Panc1 (cell line): ENCODE measurements around the gene TMEFF2. TPM values are rescaled to one million over a fixed set of nuclear protein-coding genes. Genes with fewer than 3 reads are reported as not detected.

Experiments
- ATAC-seq: fragments of 200-7000 bp; cut with Tn5 transposase; 2 replicates; pipeline ENCODE4 v1.9.1; 2020; ENCODE audit warnings: mild to moderate bottlenecking, moderate library complexity
- BruUV-seq: library from RNA; stranded (reverse); fragments of 400-500 nt; replicated peaks from 2 replicates; lab custom pipeline; 2021; lab: Mats Ljungman, UMichigan
- CTCF ChIA-PET: fragments of 300-600 bp; sonication (Branson Sonifier 250); formaldehyde crosslinking; loops from one replicate; lab custom pipeline; 2022; ENCODE audit warnings: antibody characterized with exemption; lab: Charles Lee
- POLR2A ChIA-PET: fragments of 300-600 bp; sonication (Branson Sonifier 250); formaldehyde crosslinking; loops from one replicate; lab custom pipeline; 2022; ENCODE audit warnings: antibody characterized with exemption; lab: Charles Lee
- DNase-seq: peaks from one replicate; pipeline ENCODE4 v3.0.0-alpha.2; 2010; ENCODE audit warnings: low read depth, low spot score
- H3K27ac ChIP-seq: 2 replicates; pipeline ENCODE4 v1.5.1; 2011; ENCODE audit warnings: mild to moderate bottlenecking, low read length, inconsistent platforms
- H3K27me3 ChIP-seq: fragments of 200-500 bp; sonication (Bioruptor generic); 2 replicates; pipeline ENCODE4 v1.6.0; 2014; ENCODE audit warnings: low read length, inconsistent platforms; ENCODE audit not compliant: control insufficient read depth, insufficient read depth
- H3K36me3 ChIP-seq: fragments of 200-500 bp; sonication (Bioruptor generic); 2 replicates; pipeline ENCODE4 v1.5.1; 2014; ENCODE audit warnings: inconsistent platforms, mild to moderate bottlenecking, low read length, moderate library complexity; ENCODE audit not compliant: control insufficient read depth, insufficient read depth
- H3K4me1 ChIP-seq: 2 replicates; pipeline ENCODE4 v1.5.1; 2011; ENCODE audit warnings: inconsistent platforms, mild to moderate bottlenecking, low read length, moderate library complexity; ENCODE audit not compliant: control insufficient read depth, insufficient read depth
- H3K4me3 ChIP-seq, 2 experiments: 2 replicates each; pipeline ENCODE4 v1.5.1; 2011 to 2012; ENCODE audit warnings: low read depth in 2 of 2, low read length in 2 of 2, mild to moderate bottlenecking in 2 of 2, inconsistent platforms in 1 of 2, moderate library complexity in 1 of 2
- H3K9me3 ChIP-seq: fragments of 200-500 bp; sonication (Bioruptor generic); 2 replicates; pipeline ENCODE4 v1.5.1; 2014; ENCODE audit warnings: low read depth, mild to moderate bottlenecking, inconsistent platforms, low read length, moderate library complexity; ENCODE audit not compliant: control insufficient read depth, insufficient read depth
- POLR2AphosphoS5 ChIP-seq: IDR thresholded peaks from 2 replicates; pipeline ENCODE4 v1.6.1; 2012; ENCODE audit warnings: mild to moderate bottlenecking, low read depth, low read length, moderate library complexity
- SIN3A ChIP-seq: IDR thresholded peaks from 2 replicates; pipeline ENCODE4 v1.6.1; 2012; ENCODE audit warnings: low read depth, mild to moderate bottlenecking, low read length, moderate library complexity, borderline replicate concordance; ENCODE audit not compliant: insufficient read depth
- TCF7L2 ChIP-seq: IDR thresholded peaks from 2 replicates; pipeline ENCODE4 v1.6.1; 2011; ENCODE audit warnings: mild to moderate bottlenecking, low read depth, low read length, inconsistent platforms
- in situ Hi-C: cut with HindIII; loops from 2 replicates; pipeline ENCODE4 v1.10.0; 2016; ENCODE audit warnings: low sequenced_read_pairs, low pct_unique_long_range_greater_than_20kb
- intact Hi-C: fragments of 100-400 bp; cut with micrococcal nuclease; formaldehyde crosslinking; loops from one replicate; pipeline ENCODE4 v1.10.0; 2022; ENCODE audit not compliant: unreplicated experiment
- total RNA-seq: library from RNA; stranded (reverse); gene quantifications from one replicate; pipeline ENCODE4 v1.2.1, GENCODE V29; 2021; ENCODE audit not compliant: unreplicated experiment
- TF ChIP-seq, protein P1 (sequence below): fragments of 450-650 bp; IDR thresholded peaks from 2 replicates; pipeline ENCODE4 v1.5.1; 2017; ENCODE audit warnings: mild to moderate bottlenecking
- TF ChIP-seq, protein P2 (sequence below), 2 experiments: IDR thresholded peaks; 2 replicates each; pipeline ENCODE4 v1.6.1; 2011 to 2012; ENCODE audit warnings: low read depth in 2 of 2, control low read depth in 1 of 2, low read length in 1 of 2, mild to moderate bottlenecking in 1 of 2, moderate library complexity in 1 of 2; ENCODE audit not compliant: insufficient read depth in 1 of 2

Gene TMEFF2
- total RNA-seq, 1 experiment from 2014 or later: 1.5 TPM

DNA sequence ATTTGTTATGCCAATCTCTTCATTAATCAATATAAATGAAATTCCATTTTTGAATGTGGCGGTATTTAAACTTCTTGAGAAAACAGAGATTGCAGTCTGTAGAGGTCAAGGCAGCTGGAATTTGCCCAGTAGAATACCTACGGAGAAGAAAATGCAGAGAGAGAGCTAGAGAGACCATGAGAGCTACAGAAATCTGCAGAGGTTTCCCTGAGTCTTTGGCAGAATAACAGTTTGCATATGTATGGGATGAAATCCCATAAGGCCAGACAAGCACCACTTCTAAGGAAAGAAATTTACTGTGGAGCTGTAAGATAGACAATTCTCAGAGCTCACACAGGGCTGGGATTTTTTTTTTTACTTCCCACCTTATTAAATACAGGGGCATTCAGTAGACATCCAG lies 23.6 kb upstream of the TMEFF2 start:
- ChIA-PET CTCF (interaction anchor here (0.8 kb wide), 1 partner anchor 206 kb away, joined by 3 read pairs; no protein-coding TSS in a partner anchor), POLR2A (interaction anchor here (0.7 kb wide), 1 partner anchor 18 kb away, joined by 4 read pairs; no protein-coding TSS in a partner anchor)
- no peaks in the 10 kb centered on the region; the same call in 1 of the 2 replicates for H3K36me3 ChIP-seq
- TF ChIP-seq SIN3A: no peak
- TF ChIP-seq POLR2AphosphoS5: no peak
- TF ChIP-seq, protein P1, sequence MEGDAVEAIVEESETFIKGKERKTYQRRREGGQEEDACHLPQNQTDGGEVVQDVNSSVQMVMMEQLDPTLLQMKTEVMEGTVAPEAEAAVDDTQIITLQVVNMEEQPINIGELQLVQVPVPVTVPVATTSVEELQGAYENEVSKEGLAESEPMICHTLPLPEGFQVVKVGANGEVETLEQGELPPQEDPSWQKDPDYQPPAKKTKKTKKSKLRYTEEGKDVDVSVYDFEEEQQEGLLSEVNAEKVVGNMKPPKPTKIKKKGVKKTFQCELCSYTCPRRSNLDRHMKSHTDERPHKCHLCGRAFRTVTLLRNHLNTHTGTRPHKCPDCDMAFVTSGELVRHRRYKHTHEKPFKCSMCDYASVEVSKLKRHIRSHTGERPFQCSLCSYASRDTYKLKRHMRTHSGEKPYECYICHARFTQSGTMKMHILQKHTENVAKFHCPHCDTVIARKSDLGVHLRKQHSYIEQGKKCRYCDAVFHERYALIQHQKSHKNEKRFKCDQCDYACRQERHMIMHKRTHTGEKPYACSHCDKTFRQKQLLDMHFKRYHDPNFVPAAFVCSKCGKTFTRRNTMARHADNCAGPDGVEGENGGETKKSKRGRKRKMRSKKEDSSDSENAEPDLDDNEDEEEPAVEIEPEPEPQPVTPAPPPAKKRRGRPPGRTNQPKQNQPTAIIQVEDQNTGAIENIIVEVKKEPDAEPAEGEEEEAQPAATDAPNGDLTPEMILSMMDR: no peak
- TF ChIP-seq, protein P2, sequence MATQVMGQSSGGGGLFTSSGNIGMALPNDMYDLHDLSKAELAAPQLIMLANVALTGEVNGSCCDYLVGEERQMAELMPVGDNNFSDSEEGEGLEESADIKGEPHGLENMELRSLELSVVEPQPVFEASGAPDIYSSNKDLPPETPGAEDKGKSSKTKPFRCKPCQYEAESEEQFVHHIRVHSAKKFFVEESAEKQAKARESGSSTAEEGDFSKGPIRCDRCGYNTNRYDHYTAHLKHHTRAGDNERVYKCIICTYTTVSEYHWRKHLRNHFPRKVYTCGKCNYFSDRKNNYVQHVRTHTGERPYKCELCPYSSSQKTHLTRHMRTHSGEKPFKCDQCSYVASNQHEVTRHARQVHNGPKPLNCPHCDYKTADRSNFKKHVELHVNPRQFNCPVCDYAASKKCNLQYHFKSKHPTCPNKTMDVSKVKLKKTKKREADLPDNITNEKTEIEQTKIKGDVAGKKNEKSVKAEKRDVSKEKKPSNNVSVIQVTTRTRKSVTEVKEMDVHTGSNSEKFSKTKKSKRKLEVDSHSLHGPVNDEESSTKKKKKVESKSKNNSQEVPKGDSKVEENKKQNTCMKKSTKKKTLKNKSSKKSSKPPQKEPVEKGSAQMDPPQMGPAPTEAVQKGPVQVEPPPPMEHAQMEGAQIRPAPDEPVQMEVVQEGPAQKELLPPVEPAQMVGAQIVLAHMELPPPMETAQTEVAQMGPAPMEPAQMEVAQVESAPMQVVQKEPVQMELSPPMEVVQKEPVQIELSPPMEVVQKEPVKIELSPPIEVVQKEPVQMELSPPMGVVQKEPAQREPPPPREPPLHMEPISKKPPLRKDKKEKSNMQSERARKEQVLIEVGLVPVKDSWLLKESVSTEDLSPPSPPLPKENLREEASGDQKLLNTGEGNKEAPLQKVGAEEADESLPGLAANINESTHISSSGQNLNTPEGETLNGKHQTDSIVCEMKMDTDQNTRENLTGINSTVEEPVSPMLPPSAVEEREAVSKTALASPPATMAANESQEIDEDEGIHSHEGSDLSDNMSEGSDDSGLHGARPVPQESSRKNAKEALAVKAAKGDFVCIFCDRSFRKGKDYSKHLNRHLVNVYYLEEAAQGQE (IDR thresholded peaks at IDR 0.05; ENCODE audit: insufficient read depth in 1 of 2, low read depth in 2 of 2, low read length in 1 of 2): no peak
- TF ChIP-seq TCF7L2: no peak
- DNase-seq (no peak), ATAC-seq (no peak)
- no peak overlapping the region for H3K27ac ChIP-seq
- BruUV-seq: no TSS peak
- H3K9me3 ChIP-seq: no peaks in the 10 kb centered on the region
- intact Hi-C loops: no loop called here
- H3K4me3 ChIP-seq: no peak overlapping the region
- in situ Hi-C loops: no loop called here
- H3K4me1 ChIP-seq: no peaks in the 10 kb centered on the region
- no peaks in the 10 kb centered on the region for H3K27me3 ChIP-seq

DNA sequence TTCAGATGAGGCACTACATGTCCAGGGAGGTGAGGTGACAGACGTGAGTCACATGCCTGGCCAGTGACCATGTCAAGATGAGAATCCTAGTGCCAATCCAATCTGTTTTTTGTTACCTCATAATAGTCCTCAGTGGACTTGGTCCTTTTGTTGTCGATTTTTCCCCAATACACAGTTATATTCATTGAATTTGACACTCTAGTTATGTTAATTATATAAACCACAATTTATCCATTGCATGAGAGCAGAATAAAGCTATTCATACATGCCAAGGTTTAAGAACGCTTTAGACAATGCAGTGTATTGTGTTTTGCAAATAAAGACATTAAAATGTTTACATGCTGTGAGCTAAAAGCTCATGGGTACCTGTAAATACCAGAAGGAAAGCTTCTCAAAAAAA lies 21.6 kb upstream of the TMEFF2 start:
- ChIA-PET CTCF (no interaction called here), POLR2A (no interaction called here)
- Histone ChIP-seq H3K9me3 (no peaks in the 10 kb centered on the region), H3K36me3 (no peaks in the 10 kb centered on the region; the same call in 1 of the 2 replicates), H3K27me3 (no peaks in the 10 kb centered on the region), H3K27ac (no peak overlapping the region), H3K4me1 (no peaks in the 10 kb centered on the region), H3K4me3 (no peak overlapping the region)
- in situ Hi-C loops (no loop called here), intact Hi-C loops (no loop called here)
- ATAC-seq (no peak), DNase-seq (no peak)
- TF ChIP-seq, protein P2 (IDR thresholded peaks at IDR 0.05; ENCODE audit: insufficient read depth in 1 of 2, low read depth in 2 of 2, low read length in 1 of 2): no peak
- no peak for TF ChIP-seq TCF7L2
- TF ChIP-seq POLR2AphosphoS5: no peak
- TF ChIP-seq, protein P1: no peak
- no peak for TF ChIP-seq SIN3A
- BruUV-seq: no TSS peak
